H9 (cell line): ENCODE data around the gene PTP4A2. TPM values are rescaled to one million over a fixed set of nuclear protein-coding genes. Genes with fewer than 3 reads are reported as not detected.

Experiments
- DNase-seq: peaks from one replicate; pipeline ENCODE4 v3.0.0-alpha.2; 2017
- H2AFZ ChIP-seq: one replicate; pipeline ENCODE4 v1.6.1; 2013; ENCODE audit warnings: mild to moderate bottlenecking, low read length, control low read depth, moderate library complexity
- H2AK5ac ChIP-seq: 2 replicates; pipeline ENCODE4 v1.6.1; 2013; ENCODE audit warnings: low read length, control low read depth, mixed read lengths; ENCODE audit not compliant: insufficient read length
- H2BK120ac ChIP-seq: one replicate; pipeline ENCODE4 v1.6.1; 2013; ENCODE audit warnings: low read depth, mild to moderate bottlenecking, low read length, control low read depth, inconsistent platforms; ENCODE audit not compliant: poor library complexity, severe bottlenecking
- H2BK12ac ChIP-seq: 2 replicates; pipeline ENCODE4 v1.6.1; 2013; ENCODE audit warnings: low read length, control low read depth, mixed read lengths, low read depth; ENCODE audit not compliant: insufficient read length
- H2BK15ac ChIP-seq: 2 replicates; pipeline ENCODE4 v1.6.1; 2013; ENCODE audit warnings: low read depth, low read length, control low read depth
- H2BK20ac ChIP-seq: one replicate; pipeline ENCODE4 v1.6.1; 2013; ENCODE audit warnings: low read depth, mild to moderate bottlenecking, low read length, control low read depth, inconsistent platforms; ENCODE audit not compliant: poor library complexity, severe bottlenecking
- H2BK5ac ChIP-seq: 2 replicates; pipeline ENCODE4 v1.6.1; 2013; ENCODE audit warnings: low read length, control low read depth, mixed read lengths; ENCODE audit not compliant: insufficient read length
- H3K14ac ChIP-seq: 2 replicates; pipeline ENCODE4 v1.6.1; 2013; ENCODE audit warnings: low read length, control low read depth; ENCODE audit not compliant: insufficient read depth
- H3K18ac ChIP-seq: 2 replicates; pipeline ENCODE4 v1.6.1; 2013; ENCODE audit warnings: low read depth, mild to moderate bottlenecking, mixed read lengths, low read length, control low read depth; ENCODE audit not compliant: insufficient read length
- H3K23ac ChIP-seq: 2 replicates; pipeline ENCODE4 v1.6.1; 2013; ENCODE audit warnings: low read length, control low read depth, mixed read lengths, low read depth; ENCODE audit not compliant: insufficient read length
- H3K23me2 ChIP-seq: 2 replicates; pipeline ENCODE4 v1.6.1; 2013; ENCODE audit warnings: low read depth, mild to moderate bottlenecking, mixed read lengths, low read length, control low read depth; ENCODE audit not compliant: insufficient read length, poor library complexity, severe bottlenecking
- H3K27ac ChIP-seq: 2 replicates; pipeline ENCODE4 v1.5.1; 2013; ENCODE audit warnings: low read length, control low read depth, mixed read lengths, low read depth; ENCODE audit not compliant: insufficient read length
- H3K27me3 ChIP-seq: 2 replicates; pipeline ENCODE4 v1.6.1; 2013; ENCODE audit warnings: low read length, control low read depth, inconsistent platforms; ENCODE audit not compliant: insufficient read depth
- H3K4ac ChIP-seq: 2 replicates; pipeline ENCODE4 v1.6.1; 2013; ENCODE audit warnings: low read depth, mild to moderate bottlenecking, control low read depth, inconsistent platforms, low read length, moderate library complexity
- H3K4me1 ChIP-seq: 2 replicates; pipeline ENCODE4 v1.6.1; 2013; ENCODE audit warnings: low read length, control low read depth, inconsistent platforms; ENCODE audit not compliant: insufficient read depth
- H3K4me2 ChIP-seq: 2 replicates; pipeline ENCODE4 v1.6.1; 2013; ENCODE audit warnings: low read length, control low read depth, mixed read lengths; ENCODE audit not compliant: insufficient read length, insufficient read depth
- H3K56ac ChIP-seq: 2 replicates; pipeline ENCODE4 v1.6.1; 2013; ENCODE audit warnings: low read depth, mild to moderate bottlenecking, mixed read lengths, low read length, control low read depth; ENCODE audit not compliant: insufficient read length
- H3K79me1 ChIP-seq: 2 replicates; pipeline ENCODE4 v1.6.1; 2013; ENCODE audit warnings: low read depth, mild to moderate bottlenecking, moderate library complexity, low read length, control low read depth, inconsistent platforms; ENCODE audit not compliant: insufficient read depth, poor library complexity, severe bottlenecking
- H3K79me2 ChIP-seq: 2 replicates; pipeline ENCODE4 v1.6.1; 2013; ENCODE audit warnings: low read length, control low read depth, inconsistent platforms; ENCODE audit not compliant: insufficient read depth
- H3K9ac ChIP-seq: 2 replicates; pipeline ENCODE4 v1.6.1; 2013; ENCODE audit warnings: low read length, control low read depth, mixed read lengths; ENCODE audit not compliant: insufficient read length; ENCODE audit errors: extremely low read depth
- H3K9me3 ChIP-seq: one replicate; pipeline ENCODE4 v1.6.1; 2013; ENCODE audit warnings: low read depth, low read length, inconsistent platforms; ENCODE audit not compliant: control insufficient read depth
- H3T11ph ChIP-seq: one replicate; pipeline ENCODE4 v1.6.1; 2013; ENCODE audit warnings: mild to moderate bottlenecking, low read length, control low read depth, inconsistent platforms
- H4K20me1 ChIP-seq: one replicate; pipeline ENCODE4 v1.6.1; 2013; ENCODE audit not compliant: control insufficient read depth, insufficient read length, insufficient read depth
- H4K5ac ChIP-seq: 2 replicates; pipeline ENCODE4 v1.6.1; 2013; ENCODE audit warnings: low read depth, mild to moderate bottlenecking, mixed read lengths, low read length, control low read depth; ENCODE audit not compliant: insufficient read length
- H4K8ac ChIP-seq: replicated peaks from 2 replicates; pipeline ENCODE4 v1.6.1; 2013; ENCODE audit warnings: low read length, control low read depth, mixed read lengths, low read depth; ENCODE audit not compliant: insufficient read length
- H4K91ac ChIP-seq: 2 replicates; pipeline ENCODE4 v1.6.1; 2013; ENCODE audit warnings: low read depth, mild to moderate bottlenecking, moderate library complexity, mixed read lengths, low read length, control low read depth; ENCODE audit not compliant: insufficient read length
- H3K27ac Mint-ChIP-seq, 3 experiments: 2 replicates in 2 of 3; 3 replicates in 1 of 3; pipeline ENCODE4 v1.8.0; 2020 to 2021; ENCODE audit warnings: mixed read lengths in 3 of 3, mild to moderate bottlenecking in 1 of 3, moderate library complexity in 1 of 3
- H3K27me3 Mint-ChIP-seq: 2 replicates; pipeline ENCODE4 v1.8.0; 2021; ENCODE audit warnings: low read depth, mild to moderate bottlenecking, moderate library complexity, mixed read lengths
- H3K36me3 Mint-ChIP-seq, 3 experiments: 2 replicates in 2 of 3; 3 replicates in 1 of 3; pipeline ENCODE4 v1.8.0; 2020 to 2021; ENCODE audit warnings: low read depth in 3 of 3, mixed read lengths in 3 of 3; ENCODE audit not compliant: insufficient read depth in 1 of 3
- H3K4me1 Mint-ChIP-seq, 2 experiments: 2 replicates each; pipeline ENCODE4 v1.8.0; 2020; ENCODE audit warnings: mixed read lengths in 2 of 2
- H3K4me3 Mint-ChIP-seq, 2 experiments: 2 replicates in 1 of 2; 3 replicates in 1 of 2; pipeline ENCODE4 v1.8.0; 2020 to 2021; ENCODE audit warnings: mild to moderate bottlenecking in 2 of 2, mixed read lengths in 2 of 2, moderate library complexity in 1 of 2
- H3K9me3 Mint-ChIP-seq, 2 experiments: 2 replicates in 1 of 2; 3 replicates in 1 of 2; pipeline ENCODE4 v1.8.0; 2020; ENCODE audit warnings: mild to moderate bottlenecking in 2 of 2, mixed read lengths in 2 of 2, moderate library complexity in 1 of 2
- WGBS: extraction: QIAGEN DNeasy Blood & Tissue Kit; methylation state at CpG from one replicate; pipeline ENCODE4 v1.1.7; 2013; ENCODE audit warnings: missing lambda C conversion rate, low lambda C conversion rate, mixed read lengths; ENCODE audit not compliant: insufficient read length; ENCODE audit errors: extremely low coverage; 5-methylcytosine and 5-hydroxymethylcytosine counted together
- total RNA-seq: library from RNA; stranded (reverse); gene quantifications from 2 replicates; pipeline ENCODE4 v1.2.1, GENCODE V29; 2021
- TF ChIP-seq, protein P1 (sequence below): fragments of 200-600 bp; sonication (generic); conservative IDR thresholded peaks from 3 replicates; pipeline ENCODE4 v1.8.0; 2021; ENCODE audit warnings: antibody characterized with exemption, mild to moderate bottlenecking

The PTP4A2 gene
- total RNA-seq, 1 experiment from 2014 or later: 192 TPM

DNA sequence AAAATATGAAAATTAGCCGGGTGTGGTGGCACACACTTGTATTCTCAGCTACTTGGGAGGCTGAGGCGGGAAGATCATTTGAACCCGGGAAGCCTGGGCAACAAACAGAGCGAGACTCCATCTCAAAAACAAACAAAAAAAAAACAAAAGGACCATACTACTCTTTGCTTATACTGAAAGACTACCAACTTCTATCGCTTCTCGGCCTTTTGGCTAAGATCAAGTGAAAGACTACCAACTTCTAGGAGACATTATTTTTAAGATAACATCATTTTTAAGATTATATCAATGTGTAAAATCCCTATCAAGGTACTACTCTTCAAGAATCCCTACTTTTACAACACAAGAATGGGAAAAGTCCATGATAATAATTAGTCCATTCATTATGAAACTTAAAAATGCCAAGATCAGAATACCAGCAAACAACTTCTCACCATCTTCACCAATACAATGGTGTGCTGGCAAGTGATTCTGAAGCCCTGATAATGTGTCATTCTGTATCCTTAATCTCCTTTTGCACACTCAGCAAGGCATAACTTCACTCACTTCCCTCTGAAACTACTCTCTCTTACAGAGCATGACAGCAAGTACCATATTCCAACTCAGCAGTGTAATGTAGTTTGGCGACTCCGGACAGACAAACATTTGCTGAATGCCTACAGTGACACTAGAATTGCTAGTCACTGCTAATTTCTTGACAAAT, 1.7 kb downstream of the PTP4A2 start:
- H3K9ac ChIP-seq: no peak overlapping the region
- peaks cover 4% of the 10 kb centered on the region for H4K20me1 ChIP-seq
- H2BK12ac ChIP-seq: no peak overlapping the region
- Mint-ChIP-seq H3K4me3 (peak overlapping the region; percentile 95 to 98), H3K27me3 (peaks cover 6% of the 10 kb centered on the region), H3K4me1 (peaks cover 52 to 64% of the 10 kb centered on the region in 2 experiments), H3K9me3 (no peaks in the 10 kb centered on the region), H3K27ac (no peak overlapping the region), H3K36me3 (no peaks in the 10 kb centered on the region; a peak in 3 of 7 replicates)
- H2BK15ac ChIP-seq: no peak overlapping the region
- H3K14ac ChIP-seq: no peak overlapping the region
- H2AFZ ChIP-seq: no peak overlapping the region
- H3K79me2 ChIP-seq: peaks cover 40% of the 10 kb centered on the region
- TF ChIP-seq, protein P1, sequence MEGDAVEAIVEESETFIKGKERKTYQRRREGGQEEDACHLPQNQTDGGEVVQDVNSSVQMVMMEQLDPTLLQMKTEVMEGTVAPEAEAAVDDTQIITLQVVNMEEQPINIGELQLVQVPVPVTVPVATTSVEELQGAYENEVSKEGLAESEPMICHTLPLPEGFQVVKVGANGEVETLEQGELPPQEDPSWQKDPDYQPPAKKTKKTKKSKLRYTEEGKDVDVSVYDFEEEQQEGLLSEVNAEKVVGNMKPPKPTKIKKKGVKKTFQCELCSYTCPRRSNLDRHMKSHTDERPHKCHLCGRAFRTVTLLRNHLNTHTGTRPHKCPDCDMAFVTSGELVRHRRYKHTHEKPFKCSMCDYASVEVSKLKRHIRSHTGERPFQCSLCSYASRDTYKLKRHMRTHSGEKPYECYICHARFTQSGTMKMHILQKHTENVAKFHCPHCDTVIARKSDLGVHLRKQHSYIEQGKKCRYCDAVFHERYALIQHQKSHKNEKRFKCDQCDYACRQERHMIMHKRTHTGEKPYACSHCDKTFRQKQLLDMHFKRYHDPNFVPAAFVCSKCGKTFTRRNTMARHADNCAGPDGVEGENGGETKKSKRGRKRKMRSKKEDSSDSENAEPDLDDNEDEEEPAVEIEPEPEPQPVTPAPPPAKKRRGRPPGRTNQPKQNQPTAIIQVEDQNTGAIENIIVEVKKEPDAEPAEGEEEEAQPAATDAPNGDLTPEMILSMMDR: no peak
- H3K4me1 ChIP-seq: peaks cover 3% of the 10 kb centered on the region; the same call in 1 of the 2 replicates
- no peaks in the 10 kb centered on the region for H3K27me3 ChIP-seq
- no peak overlapping the region for H4K8ac ChIP-seq
- no peak overlapping the region for H4K91ac ChIP-seq
- no peak overlapping the region for H3K56ac ChIP-seq
- H3K4ac ChIP-seq: no peak overlapping the region
- H2BK5ac ChIP-seq: no peak overlapping the region
- H3K23ac ChIP-seq: no peak overlapping the region
- peak overlapping the region; percentile 90 for H3K4me2 ChIP-seq
- WGBS: no CpG with 5 or more reads among the region's 8 CpGs
- H2BK20ac ChIP-seq: no peak overlapping the region
- no peak for DNase-seq
- no peak overlapping the region for H3K27ac ChIP-seq
- H2AK5ac ChIP-seq: no peak overlapping the region
- no peak overlapping the region for H2BK120ac ChIP-seq
- H3K18ac ChIP-seq: no peak overlapping the region
- H4K5ac ChIP-seq: no peak overlapping the region
- no peaks in the 10 kb centered on the region for H3K79me1 ChIP-seq
- H3K23me2 ChIP-seq: peaks cover 6% of the 10 kb centered on the region
- no peak overlapping the region for H3T11ph ChIP-seq
- no peaks in the 10 kb centered on the region for H3K9me3 ChIP-seq
